Panc1 (cell line): ENCODE measurements around the gene RFX2. TPM values are rescaled to one million over a fixed set of nuclear protein-coding genes. Genes with fewer than 3 reads are reported as not detected.

Experiments used
- ATAC-seq: fragments of 200-7000 bp; cut with Tn5 transposase; 2 replicates; pipeline ENCODE4 v1.9.1; 2020; ENCODE audit warnings: mild to moderate bottlenecking, moderate library complexity
- BruUV-seq: library from RNA; stranded (reverse); fragments of 400-500 nt; replicated peaks from 2 replicates; lab custom pipeline; 2021; lab: Mats Ljungman, UMichigan
- CTCF ChIA-PET: fragments of 300-600 bp; sonication (Branson Sonifier 250); formaldehyde crosslinking; loops from one replicate; lab custom pipeline; 2022; ENCODE audit warnings: antibody characterized with exemption; lab: Charles Lee
- POLR2A ChIA-PET: fragments of 300-600 bp; sonication (Branson Sonifier 250); formaldehyde crosslinking; loops from one replicate; lab custom pipeline; 2022; ENCODE audit warnings: antibody characterized with exemption; lab: Charles Lee
- DNase-seq: peaks from one replicate; pipeline ENCODE4 v3.0.0-alpha.2; 2010; ENCODE audit warnings: low read depth, low spot score
- H3K27ac ChIP-seq: 2 replicates; pipeline ENCODE4 v1.5.1; 2011; ENCODE audit warnings: mild to moderate bottlenecking, low read length, inconsistent platforms
- H3K27me3 ChIP-seq: fragments of 200-500 bp; sonication (Bioruptor generic); 2 replicates; pipeline ENCODE4 v1.6.0; 2014; ENCODE audit warnings: low read length, inconsistent platforms; ENCODE audit not compliant: control insufficient read depth, insufficient read depth
- H3K36me3 ChIP-seq: fragments of 200-500 bp; sonication (Bioruptor generic); 2 replicates; pipeline ENCODE4 v1.5.1; 2014; ENCODE audit warnings: inconsistent platforms, mild to moderate bottlenecking, low read length, moderate library complexity; ENCODE audit not compliant: control insufficient read depth, insufficient read depth
- H3K4me1 ChIP-seq: 2 replicates; pipeline ENCODE4 v1.5.1; 2011; ENCODE audit warnings: inconsistent platforms, mild to moderate bottlenecking, low read length, moderate library complexity; ENCODE audit not compliant: control insufficient read depth, insufficient read depth
- H3K4me3 ChIP-seq, 2 experiments: 2 replicates each; pipeline ENCODE4 v1.5.1; 2011 to 2012; ENCODE audit warnings: low read depth in 2 of 2, low read length in 2 of 2, mild to moderate bottlenecking in 2 of 2, inconsistent platforms in 1 of 2, moderate library complexity in 1 of 2
- H3K9me3 ChIP-seq: fragments of 200-500 bp; sonication (Bioruptor generic); 2 replicates; pipeline ENCODE4 v1.5.1; 2014; ENCODE audit warnings: low read depth, mild to moderate bottlenecking, inconsistent platforms, low read length, moderate library complexity; ENCODE audit not compliant: control insufficient read depth, insufficient read depth
- POLR2AphosphoS5 ChIP-seq: IDR thresholded peaks from 2 replicates; pipeline ENCODE4 v1.6.1; 2012; ENCODE audit warnings: mild to moderate bottlenecking, low read depth, low read length, moderate library complexity
- SIN3A ChIP-seq: IDR thresholded peaks from 2 replicates; pipeline ENCODE4 v1.6.1; 2012; ENCODE audit warnings: low read depth, mild to moderate bottlenecking, low read length, moderate library complexity, borderline replicate concordance; ENCODE audit not compliant: insufficient read depth
- TCF7L2 ChIP-seq: IDR thresholded peaks from 2 replicates; pipeline ENCODE4 v1.6.1; 2011; ENCODE audit warnings: mild to moderate bottlenecking, low read depth, low read length, inconsistent platforms
- in situ Hi-C: cut with HindIII; loops from 2 replicates; pipeline ENCODE4 v1.10.0; 2016; ENCODE audit warnings: low sequenced_read_pairs, low pct_unique_long_range_greater_than_20kb
- intact Hi-C: fragments of 100-400 bp; cut with micrococcal nuclease; formaldehyde crosslinking; loops from one replicate; pipeline ENCODE4 v1.10.0; 2022; ENCODE audit not compliant: unreplicated experiment
- total RNA-seq: library from RNA; stranded (reverse); gene quantifications from one replicate; pipeline ENCODE4 v1.2.1, GENCODE V29; 2021; ENCODE audit not compliant: unreplicated experiment
- TF ChIP-seq, protein P1 (sequence below), 2 experiments: IDR thresholded peaks; 2 replicates each; pipeline ENCODE4 v1.6.1; 2011 to 2012; ENCODE audit warnings: low read depth in 2 of 2, control low read depth in 1 of 2, low read length in 1 of 2, mild to moderate bottlenecking in 1 of 2, moderate library complexity in 1 of 2; ENCODE audit not compliant: insufficient read depth in 1 of 2
- TF ChIP-seq, protein P2 (sequence below): fragments of 450-650 bp; IDR thresholded peaks from 2 replicates; pipeline ENCODE4 v1.5.1; 2017; ENCODE audit warnings: mild to moderate bottlenecking

The RFX2 gene
- total RNA-seq, 1 experiment from 2014 or later = 8.0 TPM

GRCh38 chr19:6067975-6068374 is 42.3 kb downstream of the RFX2 start:
- Histone ChIP-seq H3K4me1 (peaks cover 5% of the 10 kb centered on the region; the same call in 1 of the 2 replicates), H3K27ac (no peak overlapping the region), H3K4me3 (no peak overlapping the region), H3K27me3 (no peaks in the 10 kb centered on the region), H3K9me3 (no peaks in the 10 kb centered on the region), H3K36me3 (no peaks in the 10 kb centered on the region)
- TF ChIP-seq POLR2AphosphoS5 (no peak), TCF7L2 (no peak), SIN3A (no peak)
- TF ChIP-seq, protein P1, sequence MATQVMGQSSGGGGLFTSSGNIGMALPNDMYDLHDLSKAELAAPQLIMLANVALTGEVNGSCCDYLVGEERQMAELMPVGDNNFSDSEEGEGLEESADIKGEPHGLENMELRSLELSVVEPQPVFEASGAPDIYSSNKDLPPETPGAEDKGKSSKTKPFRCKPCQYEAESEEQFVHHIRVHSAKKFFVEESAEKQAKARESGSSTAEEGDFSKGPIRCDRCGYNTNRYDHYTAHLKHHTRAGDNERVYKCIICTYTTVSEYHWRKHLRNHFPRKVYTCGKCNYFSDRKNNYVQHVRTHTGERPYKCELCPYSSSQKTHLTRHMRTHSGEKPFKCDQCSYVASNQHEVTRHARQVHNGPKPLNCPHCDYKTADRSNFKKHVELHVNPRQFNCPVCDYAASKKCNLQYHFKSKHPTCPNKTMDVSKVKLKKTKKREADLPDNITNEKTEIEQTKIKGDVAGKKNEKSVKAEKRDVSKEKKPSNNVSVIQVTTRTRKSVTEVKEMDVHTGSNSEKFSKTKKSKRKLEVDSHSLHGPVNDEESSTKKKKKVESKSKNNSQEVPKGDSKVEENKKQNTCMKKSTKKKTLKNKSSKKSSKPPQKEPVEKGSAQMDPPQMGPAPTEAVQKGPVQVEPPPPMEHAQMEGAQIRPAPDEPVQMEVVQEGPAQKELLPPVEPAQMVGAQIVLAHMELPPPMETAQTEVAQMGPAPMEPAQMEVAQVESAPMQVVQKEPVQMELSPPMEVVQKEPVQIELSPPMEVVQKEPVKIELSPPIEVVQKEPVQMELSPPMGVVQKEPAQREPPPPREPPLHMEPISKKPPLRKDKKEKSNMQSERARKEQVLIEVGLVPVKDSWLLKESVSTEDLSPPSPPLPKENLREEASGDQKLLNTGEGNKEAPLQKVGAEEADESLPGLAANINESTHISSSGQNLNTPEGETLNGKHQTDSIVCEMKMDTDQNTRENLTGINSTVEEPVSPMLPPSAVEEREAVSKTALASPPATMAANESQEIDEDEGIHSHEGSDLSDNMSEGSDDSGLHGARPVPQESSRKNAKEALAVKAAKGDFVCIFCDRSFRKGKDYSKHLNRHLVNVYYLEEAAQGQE (IDR thresholded peaks at IDR 0.05; ENCODE audit: insufficient read depth in 1 of 2, low read depth in 2 of 2, low read length in 1 of 2) = no peak
- intact Hi-C loops = no loop called here
- ChIA-PET CTCF (no interaction called here), POLR2A (no interaction called here)
- DNase-seq (no peak), ATAC-seq (no peak)
- in situ Hi-C loops = no loop called here
- no TSS peak for BruUV-seq

- BruUV-seq = no TSS peak
- DNase-seq = no peak
- ATAC-seq = peak; percentile 69; the same call in 1 of the 2 replicates
- H3K27me3 ChIP-seq = no peaks in the 10 kb centered on the region
- H3K9me3 ChIP-seq = no peaks in the 10 kb centered on the region
- no peaks in the 10 kb centered on the region for H3K36me3 ChIP-seq
- intact Hi-C loops = no loop called here
- no peak overlapping the region for H3K4me3 ChIP-seq
- TF ChIP-seq SIN3A (no peak), POLR2AphosphoS5 (no peak), TCF7L2 (no peak)
- TF ChIP-seq, protein P2, sequence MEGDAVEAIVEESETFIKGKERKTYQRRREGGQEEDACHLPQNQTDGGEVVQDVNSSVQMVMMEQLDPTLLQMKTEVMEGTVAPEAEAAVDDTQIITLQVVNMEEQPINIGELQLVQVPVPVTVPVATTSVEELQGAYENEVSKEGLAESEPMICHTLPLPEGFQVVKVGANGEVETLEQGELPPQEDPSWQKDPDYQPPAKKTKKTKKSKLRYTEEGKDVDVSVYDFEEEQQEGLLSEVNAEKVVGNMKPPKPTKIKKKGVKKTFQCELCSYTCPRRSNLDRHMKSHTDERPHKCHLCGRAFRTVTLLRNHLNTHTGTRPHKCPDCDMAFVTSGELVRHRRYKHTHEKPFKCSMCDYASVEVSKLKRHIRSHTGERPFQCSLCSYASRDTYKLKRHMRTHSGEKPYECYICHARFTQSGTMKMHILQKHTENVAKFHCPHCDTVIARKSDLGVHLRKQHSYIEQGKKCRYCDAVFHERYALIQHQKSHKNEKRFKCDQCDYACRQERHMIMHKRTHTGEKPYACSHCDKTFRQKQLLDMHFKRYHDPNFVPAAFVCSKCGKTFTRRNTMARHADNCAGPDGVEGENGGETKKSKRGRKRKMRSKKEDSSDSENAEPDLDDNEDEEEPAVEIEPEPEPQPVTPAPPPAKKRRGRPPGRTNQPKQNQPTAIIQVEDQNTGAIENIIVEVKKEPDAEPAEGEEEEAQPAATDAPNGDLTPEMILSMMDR = no peak
- TF ChIP-seq, protein P1 (IDR thresholded peaks at IDR 0.05; ENCODE audit: insufficient read depth in 1 of 2, low read depth in 2 of 2, low read length in 1 of 2) = no peak
- H3K4me1 ChIP-seq = peaks cover 5% of the 10 kb centered on the region; the same call in 1 of the 2 replicates
- ChIA-PET POLR2A (no interaction called here), CTCF (no interaction called here)
- in situ Hi-C loops = no loop called here
- H3K27ac ChIP-seq = no peak overlapping the region
Observed at GRCh38 chr19:6066661-6067646, 43.3 kb downstream of the RFX2 start.
